Panc1 (cell line): ENCODE results near the gene ITGB2. TPM values are rescaled to one million over a fixed set of nuclear protein-coding genes. Genes with fewer than 3 reads are reported as not detected.
A peak's percentile ranks its signal among the peaks of the same experiment; 100 is the strongest.
"Not testable (repeated sequence)": the region's sequence is repeated elsewhere in the genome, so short reads cannot be mapped to it uniquely, and the experiment has no call there.

Experiments used
- ATAC-seq: fragments of 200-7000 bp; cut with Tn5 transposase; 2 replicates; pipeline ENCODE4 v1.9.1; 2020; ENCODE audit warnings: mild to moderate bottlenecking, moderate library complexity
- BruUV-seq: library from RNA; stranded (reverse); fragments of 400-500 nt; replicated peaks from 2 replicates; lab custom pipeline; 2021; lab: Mats Ljungman, UMichigan
- CTCF ChIA-PET: fragments of 300-600 bp; sonication (Branson Sonifier 250); formaldehyde crosslinking; loops from one replicate; lab custom pipeline; 2022; ENCODE audit warnings: antibody characterized with exemption; lab: Charles Lee
- POLR2A ChIA-PET: fragments of 300-600 bp; sonication (Branson Sonifier 250); formaldehyde crosslinking; loops from one replicate; lab custom pipeline; 2022; ENCODE audit warnings: antibody characterized with exemption; lab: Charles Lee
- DNase-seq: peaks from one replicate; pipeline ENCODE4 v3.0.0-alpha.2; 2010; ENCODE audit warnings: low read depth, low spot score
- H3K27ac ChIP-seq: 2 replicates; pipeline ENCODE4 v1.5.1; 2011; ENCODE audit warnings: mild to moderate bottlenecking, low read length, inconsistent platforms
- H3K27me3 ChIP-seq: fragments of 200-500 bp; sonication (Bioruptor generic); 2 replicates; pipeline ENCODE4 v1.6.0; 2014; ENCODE audit warnings: low read length, inconsistent platforms; ENCODE audit not compliant: control insufficient read depth, insufficient read depth
- H3K36me3 ChIP-seq: fragments of 200-500 bp; sonication (Bioruptor generic); 2 replicates; pipeline ENCODE4 v1.5.1; 2014; ENCODE audit warnings: inconsistent platforms, mild to moderate bottlenecking, low read length, moderate library complexity; ENCODE audit not compliant: control insufficient read depth, insufficient read depth
- H3K4me1 ChIP-seq: 2 replicates; pipeline ENCODE4 v1.5.1; 2011; ENCODE audit warnings: inconsistent platforms, mild to moderate bottlenecking, low read length, moderate library complexity; ENCODE audit not compliant: control insufficient read depth, insufficient read depth
- H3K4me3 ChIP-seq, 2 experiments: 2 replicates each; pipeline ENCODE4 v1.5.1; 2011 to 2012; ENCODE audit warnings: low read depth in 2 of 2, low read length in 2 of 2, mild to moderate bottlenecking in 2 of 2, inconsistent platforms in 1 of 2, moderate library complexity in 1 of 2
- H3K9me3 ChIP-seq: fragments of 200-500 bp; sonication (Bioruptor generic); 2 replicates; pipeline ENCODE4 v1.5.1; 2014; ENCODE audit warnings: low read depth, mild to moderate bottlenecking, inconsistent platforms, low read length, moderate library complexity; ENCODE audit not compliant: control insufficient read depth, insufficient read depth
- CTCF ChIP-seq: fragments of 450-650 bp; IDR thresholded peaks from 2 replicates; pipeline ENCODE4 v1.5.1; 2017; ENCODE audit warnings: mild to moderate bottlenecking
- POLR2AphosphoS5 ChIP-seq: IDR thresholded peaks from 2 replicates; pipeline ENCODE4 v1.6.1; 2012; ENCODE audit warnings: mild to moderate bottlenecking, low read depth, low read length, moderate library complexity
- REST ChIP-seq, 2 experiments: IDR thresholded peaks; 2 replicates each; pipeline ENCODE4 v1.6.1; 2011 to 2012; ENCODE audit warnings: low read depth in 2 of 2, control low read depth in 1 of 2, low read length in 1 of 2, mild to moderate bottlenecking in 1 of 2, moderate library complexity in 1 of 2; ENCODE audit not compliant: insufficient read depth in 1 of 2
- SIN3A ChIP-seq: IDR thresholded peaks from 2 replicates; pipeline ENCODE4 v1.6.1; 2012; ENCODE audit warnings: low read depth, mild to moderate bottlenecking, low read length, moderate library complexity, borderline replicate concordance; ENCODE audit not compliant: insufficient read depth
- TCF7L2 ChIP-seq: IDR thresholded peaks from 2 replicates; pipeline ENCODE4 v1.6.1; 2011; ENCODE audit warnings: mild to moderate bottlenecking, low read depth, low read length, inconsistent platforms
- in situ Hi-C: cut with HindIII; loops from 2 replicates; pipeline ENCODE4 v1.10.0; 2016; ENCODE audit warnings: low sequenced_read_pairs, low pct_unique_long_range_greater_than_20kb
- intact Hi-C: fragments of 100-400 bp; cut with micrococcal nuclease; formaldehyde crosslinking; loops from one replicate; pipeline ENCODE4 v1.10.0; 2022; ENCODE audit not compliant: unreplicated experiment
- total RNA-seq: library from RNA; stranded (reverse); gene quantifications from one replicate; pipeline ENCODE4 v1.2.1, GENCODE V29; 2021; ENCODE audit not compliant: unreplicated experiment

ITGB2 gene
- total RNA-seq, 1 experiment from 2014 or later, result 3.0 TPM

- peak overlapping the region; percentile 25; the same call in 1 of the 2 replicates for H3K27ac ChIP-seq
- TF ChIP-seq TCF7L2, result no peak
- TF ChIP-seq POLR2AphosphoS5, result no peak
- no peak for TF ChIP-seq REST (IDR thresholded peaks at IDR 0.05; ENCODE audit: insufficient read depth in 1 of 2, low read depth in 2 of 2, low read length in 1 of 2)
- no peak for TF ChIP-seq CTCF
- TF ChIP-seq SIN3A, result no peak
- no peak overlapping the region for H3K4me3 ChIP-seq
- CTCF ChIA-PET, result no interaction called here
- no peaks in the 10 kb centered on the region for H3K9me3 ChIP-seq
- ATAC-seq (no peak), DNase-seq (no peak)
- intact Hi-C loops (loop anchor here (10.0 kb wide), 1 partner anchor 55 kb away; the partner anchor contains the start of gene PTTG1IP), in situ Hi-C loops (no loop called here)
- BruUV-seq, result no TSS peak
- POLR2A ChIA-PET, result no interaction called here
- no peaks in the 10 kb centered on the region for H3K36me3 ChIP-seq
- H3K27me3 ChIP-seq, result no peaks in the 10 kb centered on the region
- H3K4me1 ChIP-seq, result peaks cover 30% of the 10 kb centered on the region
Observed at GRCh38 chr21:44929242-44929798, 8.6 kb upstream of the ITGB2 start.

GRCh38 chr21:44928500-44929241 is 8.0 kb upstream of the ITGB2 start:
- ATAC-seq, H3K9me3 ChIP-seq, BruUV-seq, DNase-seq, H3K27me3 ChIP-seq, H3K36me3 ChIP-seq, in situ Hi-C loops: not testable (repeated sequence)
- Histone ChIP-seq H3K4me3 (peak overlapping the region in 1 of 2 experiments; percentile 20; a peak in 1 of 4 replicates), H3K4me1 (peaks cover 30% of the 10 kb centered on the region), H3K27ac (peak overlapping the region; percentile 78)
- ChIA-PET CTCF (interaction anchor here (0.6 kb wide), 1 partner anchor 32 kb away, joined by 9 read pairs; no protein-coding TSS in a partner anchor), POLR2A (interaction anchor here (0.6 kb wide), 1 partner anchor 16 kb away, joined by 3 read pairs; no protein-coding TSS in a partner anchor)
- intact Hi-C loops, result loop anchor here (10.0 kb wide), 1 partner anchor 54 kb away; the partner anchor contains the start of gene PTTG1IP
